GM12865 (cell line): ENCODE measurements around the gene TRIM41.

Experiments
- DNase-seq: peaks from one replicate; pipeline ENCODE4 v3.0.0; 2010; ENCODE audit warnings: low read depth
- H3K4me3 ChIP-seq: 2 replicates; pipeline ENCODE4 v1.5.1; 2011; ENCODE audit warnings: mild to moderate bottlenecking, low read depth, low read length, control low read depth
- TF ChIP-seq, protein P1 (sequence below): IDR thresholded peaks from 2 replicates; pipeline ENCODE4 v1.5.1; 2011; ENCODE audit warnings: low read length, control low read depth, low read depth, inconsistent platforms; ENCODE audit not compliant: insufficient read depth; ENCODE audit errors: missing control alignments

The TRIM41 gene

GRCh38 chr5:181241393-181241975 is 18.4 kb downstream of the TRIM41 start:
- peak overlapping the region; percentile 98 for H3K4me3 ChIP-seq
- DNase-seq: peak; percentile 73
- TF ChIP-seq, protein P1, sequence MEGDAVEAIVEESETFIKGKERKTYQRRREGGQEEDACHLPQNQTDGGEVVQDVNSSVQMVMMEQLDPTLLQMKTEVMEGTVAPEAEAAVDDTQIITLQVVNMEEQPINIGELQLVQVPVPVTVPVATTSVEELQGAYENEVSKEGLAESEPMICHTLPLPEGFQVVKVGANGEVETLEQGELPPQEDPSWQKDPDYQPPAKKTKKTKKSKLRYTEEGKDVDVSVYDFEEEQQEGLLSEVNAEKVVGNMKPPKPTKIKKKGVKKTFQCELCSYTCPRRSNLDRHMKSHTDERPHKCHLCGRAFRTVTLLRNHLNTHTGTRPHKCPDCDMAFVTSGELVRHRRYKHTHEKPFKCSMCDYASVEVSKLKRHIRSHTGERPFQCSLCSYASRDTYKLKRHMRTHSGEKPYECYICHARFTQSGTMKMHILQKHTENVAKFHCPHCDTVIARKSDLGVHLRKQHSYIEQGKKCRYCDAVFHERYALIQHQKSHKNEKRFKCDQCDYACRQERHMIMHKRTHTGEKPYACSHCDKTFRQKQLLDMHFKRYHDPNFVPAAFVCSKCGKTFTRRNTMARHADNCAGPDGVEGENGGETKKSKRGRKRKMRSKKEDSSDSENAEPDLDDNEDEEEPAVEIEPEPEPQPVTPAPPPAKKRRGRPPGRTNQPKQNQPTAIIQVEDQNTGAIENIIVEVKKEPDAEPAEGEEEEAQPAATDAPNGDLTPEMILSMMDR: no peak

DNA sequence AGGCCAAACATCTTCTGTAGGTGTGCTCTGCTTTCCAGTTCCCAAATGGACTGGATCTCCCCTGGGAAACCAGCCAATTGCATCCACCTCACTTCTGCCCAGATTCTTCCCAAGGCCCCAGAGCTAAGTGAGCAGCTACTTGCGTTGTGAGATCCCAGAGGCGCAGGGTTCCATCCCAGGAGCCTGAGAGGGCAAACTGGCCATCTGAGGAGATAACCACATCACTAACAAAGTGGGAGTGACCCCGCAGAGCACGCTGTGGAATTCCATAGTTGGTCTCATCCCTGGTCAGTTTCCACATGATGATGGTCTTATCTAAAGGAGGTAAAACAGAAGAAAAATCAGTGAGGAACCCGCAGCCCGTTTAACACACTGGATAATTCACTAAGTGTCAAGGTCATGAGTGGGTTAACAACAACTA is 19.0 kb downstream of the TRIM41 start:
- no peak for DNase-seq
- peak overlapping the region; percentile 98 for H3K4me3 ChIP-seq
- TF ChIP-seq, protein P1: no peak

- no peak for DNase-seq
- TF ChIP-seq, protein P1: no peak
- peak overlapping the region; percentile 98 for H3K4me3 ChIP-seq
Measured at GRCh38 chr5:181243018-181243563, 20.0 kb downstream of the TRIM41 start.

- DNase-seq: peak; percentile 94
- TF ChIP-seq, protein P1: no peak
Measured at GRCh38 chr5:181243564-181244343, 20.7 kb downstream of the TRIM41 start, which contains the start of gene RACK1. TSS of gene RACK1 (minus strand) at chr5:181243906. CDS start at chr5:181243800, 106 bp downstream.

DNA sequence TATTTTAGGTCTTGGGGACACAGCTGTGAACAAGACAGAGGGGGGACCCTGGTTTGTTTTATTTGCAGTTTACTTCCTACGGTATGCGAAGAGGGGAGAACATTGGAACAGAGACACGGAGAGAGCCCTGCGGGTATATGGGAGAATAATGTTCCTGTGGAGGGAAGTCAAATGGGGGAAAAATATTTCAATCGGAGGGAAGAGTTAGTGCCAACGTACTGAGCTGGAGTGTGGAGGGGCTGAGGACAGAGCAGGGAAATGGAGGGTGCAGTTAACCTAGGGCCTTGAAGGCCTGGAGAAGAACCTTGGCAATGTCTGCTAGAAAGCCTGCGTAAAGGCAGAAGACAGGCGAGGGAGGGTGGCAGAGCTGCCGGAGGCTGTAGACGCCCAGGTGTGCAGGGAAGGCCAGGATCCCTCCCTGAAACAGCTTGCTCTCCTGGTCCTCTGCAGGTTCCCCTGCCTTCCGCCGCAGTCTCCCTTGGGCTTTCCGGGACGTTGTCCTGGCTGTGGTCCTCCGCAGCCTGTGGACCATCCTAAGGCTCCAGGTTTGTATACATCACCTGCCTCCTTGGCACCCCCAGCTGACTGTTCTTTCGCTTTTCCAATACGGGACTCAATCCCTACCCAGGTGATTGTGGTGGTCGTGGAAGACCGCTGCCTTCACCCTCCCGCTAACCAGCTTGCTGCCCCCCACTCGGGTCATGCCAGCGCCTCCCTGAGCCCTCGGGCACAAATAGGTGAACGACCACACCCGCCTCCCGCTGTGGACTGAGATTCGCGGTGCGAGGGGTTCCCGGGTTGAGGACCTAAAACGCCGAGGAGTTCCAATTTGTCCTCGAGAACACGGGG is 22.6 kb downstream of the TRIM41 start:
- peak overlapping the region; percentile 98 for H3K4me3 ChIP-seq
- TF ChIP-seq, protein P1: no peak
- DNase-seq: no peak

More at GRCh38 chr5:181243564-181244343, 20.7 kb downstream of the TRIM41 start, which contains the start of gene RACK1:
- peak within 1 kb of the TSS; percentile 98 for H3K4me3 ChIP-seq

DNA sequence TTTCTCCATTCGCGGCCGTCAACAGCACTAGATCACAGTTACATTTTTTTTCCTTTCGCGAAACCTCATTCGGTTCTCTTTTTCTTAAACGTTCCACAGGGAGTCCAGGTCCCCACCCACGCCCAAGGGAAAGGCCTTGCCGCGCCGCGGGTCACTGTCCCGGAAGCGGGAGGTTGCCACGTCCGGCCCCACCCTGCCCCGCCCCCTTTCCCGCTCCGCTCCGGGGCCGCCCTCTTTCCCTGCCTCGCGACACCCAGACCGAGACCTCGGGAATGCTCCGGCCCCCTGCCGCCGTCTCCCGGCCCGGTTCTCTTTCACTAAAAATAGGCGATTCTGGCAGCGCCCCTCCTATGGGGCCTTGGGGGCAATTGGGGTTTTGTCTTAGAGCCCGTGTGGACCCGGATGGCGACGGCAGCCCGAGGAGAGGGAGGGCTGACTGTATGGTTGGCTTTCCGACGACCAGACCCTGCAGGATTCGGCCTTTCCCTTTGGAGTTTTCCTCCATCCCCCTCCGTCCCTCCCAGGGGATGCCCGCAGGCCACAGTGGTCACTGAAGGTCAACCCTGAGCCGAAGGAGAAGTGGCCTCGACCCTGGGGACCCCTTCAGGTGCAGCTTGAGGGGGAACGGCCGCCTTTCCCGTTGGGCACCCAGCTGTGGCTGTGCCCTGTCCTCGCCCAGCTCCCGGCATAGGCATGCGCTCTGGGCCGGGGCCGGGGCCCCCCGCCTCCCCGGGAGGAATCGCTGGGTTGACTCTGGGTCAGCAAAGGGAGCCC is 23.4 kb downstream of the TRIM41 start:
- TF ChIP-seq, protein P1: no peak

More for the DNA sequence above, 23.4 kb downstream of the TRIM41 start:
- peak overlapping the region; percentile 98 for H3K4me3 ChIP-seq
- peak; percentile 89 for DNase-seq
